HCT116 (cell line): Measurements from ENCODE around the gene BDH2.

ENCODE experiments used
- CEBPB ChIP-seq: IDR thresholded peaks from 2 replicates; pipeline ENCODE4 v1.6.1; 2012; ENCODE audit warnings: low read depth
- ELF1 ChIP-seq: IDR thresholded peaks from 2 replicates; pipeline ENCODE4 v1.6.1; 2012; ENCODE audit warnings: low read depth, borderline replicate concordance
- EZH2 ChIP-seq: fragments of 200-600 bp; sonication (generic); IDR thresholded peaks from 2 replicates; pipeline ENCODE4 v1.6.1; 2017; ENCODE audit warnings: antibody characterized with exemption, mixed run types
- POLR2A ChIP-seq: IDR thresholded peaks from 2 replicates; pipeline ENCODE4 v1.7.0; 2011; ENCODE audit warnings: borderline replicate concordance; ENCODE audit not compliant: insufficient read depth, insufficient read length; ENCODE audit errors: extremely low read depth
- SIN3A ChIP-seq: IDR thresholded peaks from 2 replicates; pipeline ENCODE4 v1.6.1; 2012; ENCODE audit warnings: low read depth
- TF ChIP-seq, protein P1 (sequence below), 3 experiments: fragments of 200-600 bp in 1 of 3; sonication (generic) in 1 of 3; IDR thresholded peaks in 2 of 3; conservative IDR thresholded peaks in 1 of 3; 2 replicates each; pipeline ENCODE4 v1.5.1; 2012 to 2017; ENCODE audit warnings: low read depth in 2 of 3, low read length in 2 of 3, antibody characterized with exemption in 1 of 3, borderline replicate concordance in 1 of 3, control low read depth in 1 of 3, mild to moderate bottlenecking in 1 of 3, mixed read lengths in 1 of 3, mixed run types in 1 of 3, moderate library complexity in 1 of 3; ENCODE audit not compliant: insufficient read depth in 1 of 3
- TF ChIP-seq, protein P2 (sequence below): IDR thresholded peaks from 2 replicates; pipeline ENCODE4 v1.6.1; 2012; ENCODE audit warnings: low read depth

DNA sequence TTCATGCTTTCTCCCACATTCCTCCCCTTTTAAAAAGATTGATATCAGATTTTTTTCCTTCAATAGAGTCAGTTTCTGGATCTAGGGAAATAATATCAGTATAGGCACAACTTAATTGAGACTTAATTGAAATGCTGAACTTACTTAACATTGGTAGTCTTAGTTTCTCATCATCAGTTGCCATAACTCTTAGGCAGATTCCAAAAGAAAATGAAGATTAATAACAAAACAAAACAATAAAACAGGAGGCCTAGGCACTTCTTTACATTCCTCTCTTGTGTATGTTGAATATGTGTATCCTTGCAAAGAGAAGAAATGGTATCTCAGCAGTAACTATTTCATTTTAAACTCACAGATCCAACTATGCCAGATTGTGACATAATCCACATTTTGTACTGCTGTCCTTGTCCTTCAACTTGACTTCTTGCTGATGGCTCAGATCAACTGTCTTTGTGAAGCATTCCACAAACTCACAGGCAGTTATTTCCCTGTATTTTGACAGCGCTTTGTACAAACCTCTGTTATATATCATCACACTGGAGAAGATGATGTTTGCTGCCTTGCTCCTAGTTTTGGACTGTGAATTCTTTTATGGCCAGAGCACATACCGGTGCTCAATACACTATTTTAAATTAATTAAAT lies 14.0 kb downstream of the BDH2 start:
- TF ChIP-seq POLR2A = no peak
- TF ChIP-seq, protein P1, sequence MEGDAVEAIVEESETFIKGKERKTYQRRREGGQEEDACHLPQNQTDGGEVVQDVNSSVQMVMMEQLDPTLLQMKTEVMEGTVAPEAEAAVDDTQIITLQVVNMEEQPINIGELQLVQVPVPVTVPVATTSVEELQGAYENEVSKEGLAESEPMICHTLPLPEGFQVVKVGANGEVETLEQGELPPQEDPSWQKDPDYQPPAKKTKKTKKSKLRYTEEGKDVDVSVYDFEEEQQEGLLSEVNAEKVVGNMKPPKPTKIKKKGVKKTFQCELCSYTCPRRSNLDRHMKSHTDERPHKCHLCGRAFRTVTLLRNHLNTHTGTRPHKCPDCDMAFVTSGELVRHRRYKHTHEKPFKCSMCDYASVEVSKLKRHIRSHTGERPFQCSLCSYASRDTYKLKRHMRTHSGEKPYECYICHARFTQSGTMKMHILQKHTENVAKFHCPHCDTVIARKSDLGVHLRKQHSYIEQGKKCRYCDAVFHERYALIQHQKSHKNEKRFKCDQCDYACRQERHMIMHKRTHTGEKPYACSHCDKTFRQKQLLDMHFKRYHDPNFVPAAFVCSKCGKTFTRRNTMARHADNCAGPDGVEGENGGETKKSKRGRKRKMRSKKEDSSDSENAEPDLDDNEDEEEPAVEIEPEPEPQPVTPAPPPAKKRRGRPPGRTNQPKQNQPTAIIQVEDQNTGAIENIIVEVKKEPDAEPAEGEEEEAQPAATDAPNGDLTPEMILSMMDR (IDR thresholded peaks at IDR 0.05 in 2 of 3, conservative IDR thresholded peaks at IDR 0.05 in 1 of 3; ENCODE audit: borderline replicate concordance in 1 of 3, insufficient read depth in 1 of 3, low read depth in 2 of 3, low read length in 2 of 3) = no peak
- no peak for TF ChIP-seq SIN3A
- no peak for TF ChIP-seq EZH2
- TF ChIP-seq, protein P2, sequence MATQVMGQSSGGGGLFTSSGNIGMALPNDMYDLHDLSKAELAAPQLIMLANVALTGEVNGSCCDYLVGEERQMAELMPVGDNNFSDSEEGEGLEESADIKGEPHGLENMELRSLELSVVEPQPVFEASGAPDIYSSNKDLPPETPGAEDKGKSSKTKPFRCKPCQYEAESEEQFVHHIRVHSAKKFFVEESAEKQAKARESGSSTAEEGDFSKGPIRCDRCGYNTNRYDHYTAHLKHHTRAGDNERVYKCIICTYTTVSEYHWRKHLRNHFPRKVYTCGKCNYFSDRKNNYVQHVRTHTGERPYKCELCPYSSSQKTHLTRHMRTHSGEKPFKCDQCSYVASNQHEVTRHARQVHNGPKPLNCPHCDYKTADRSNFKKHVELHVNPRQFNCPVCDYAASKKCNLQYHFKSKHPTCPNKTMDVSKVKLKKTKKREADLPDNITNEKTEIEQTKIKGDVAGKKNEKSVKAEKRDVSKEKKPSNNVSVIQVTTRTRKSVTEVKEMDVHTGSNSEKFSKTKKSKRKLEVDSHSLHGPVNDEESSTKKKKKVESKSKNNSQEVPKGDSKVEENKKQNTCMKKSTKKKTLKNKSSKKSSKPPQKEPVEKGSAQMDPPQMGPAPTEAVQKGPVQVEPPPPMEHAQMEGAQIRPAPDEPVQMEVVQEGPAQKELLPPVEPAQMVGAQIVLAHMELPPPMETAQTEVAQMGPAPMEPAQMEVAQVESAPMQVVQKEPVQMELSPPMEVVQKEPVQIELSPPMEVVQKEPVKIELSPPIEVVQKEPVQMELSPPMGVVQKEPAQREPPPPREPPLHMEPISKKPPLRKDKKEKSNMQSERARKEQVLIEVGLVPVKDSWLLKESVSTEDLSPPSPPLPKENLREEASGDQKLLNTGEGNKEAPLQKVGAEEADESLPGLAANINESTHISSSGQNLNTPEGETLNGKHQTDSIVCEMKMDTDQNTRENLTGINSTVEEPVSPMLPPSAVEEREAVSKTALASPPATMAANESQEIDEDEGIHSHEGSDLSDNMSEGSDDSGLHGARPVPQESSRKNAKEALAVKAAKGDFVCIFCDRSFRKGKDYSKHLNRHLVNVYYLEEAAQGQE = no peak
- no peak for TF ChIP-seq ELF1
- no peak for TF ChIP-seq CEBPB
